ENCODE measurements around the gene CCDC117.

The CCDC117 gene

GRCh38 chr22:28783786-28784671 lies 11.5 kb downstream of the CCDC117 start:
- TF ChIP-seq FOXK2 (IDR thresholded peaks at IDR 0.05) (no peak), ZNF384 (IDR thresholded peaks at IDR 0.05) (no peak)
- ChIA-PET CTCF (interaction anchor here (0.5 to 1.6 kb wide), 3 partner anchors 10 to 192 kb away, joined by 3 to 5 read pairs (median 3); no protein-coding TSS in a partner anchor), POLR2A (interaction anchor here (0.8 to 3.6 kb wide), 4 partner anchors 10 to 167 kb away, joined by 3 to 23 read pairs (median 8); partner anchors contain the start of gene XBP1)
- no peak for DNase-seq (ENCODE audit: extremely low spot score)

GRCh38 chr22:28788601-28789000 lies 16.1 kb downstream of the CCDC117 start:
- CTCF ChIA-PET, result interaction anchor here (0.8 kb wide), 1 partner anchor 23 kb away, joined by 3 read pairs; no protein-coding TSS in a partner anchor
- no peak for TF ChIP-seq ARNT (IDR thresholded peaks at IDR 0.05)
- no peak for TF ChIP-seq LEF1 (IDR thresholded peaks at IDR 0.05; ENCODE audit: borderline replicate concordance)
- TF ChIP-seq SP1 (IDR thresholded peaks at IDR 0.05), result no peak
- no peak for TF ChIP-seq L3MBTL2 (conservative IDR thresholded peaks at IDR 0.05)
- TF ChIP-seq ZNF384 (IDR thresholded peaks at IDR 0.05), result no peak
- no peak for TF ChIP-seq ELF4 (IDR thresholded peaks at IDR 0.05)
- TF ChIP-seq NFRKB (IDR thresholded peaks at IDR 0.05), result no peak
- no peak for TF ChIP-seq BHLHE40 (IDR thresholded peaks at IDR 0.05; ENCODE audit: borderline replicate concordance)
- no peak for TF ChIP-seq FOXA1 (IDR thresholded peaks at IDR 0.05)
- no peak for TF ChIP-seq FOXK2 (IDR thresholded peaks at IDR 0.05)
- TF ChIP-seq TARDBP (IDR thresholded peaks at IDR 0.05), result no peak
- no peak for TF ChIP-seq CTBP1 (IDR thresholded peaks at IDR 0.05; ENCODE audit: borderline replicate concordance)
- TF ChIP-seq PKNOX1 (IDR thresholded peaks at IDR 0.05), result no peak
- TF ChIP-seq FOXM1 (IDR thresholded peaks at IDR 0.05; ENCODE audit: borderline replicate concordance), result no peak
- TF ChIP-seq HDGF (IDR thresholded peaks at IDR 0.05; ENCODE audit: borderline replicate concordance), result no peak
- no peak for TF ChIP-seq SUZ12 (IDR thresholded peaks at IDR 0.05)
- POLR2A ChIA-PET, result interaction anchor here (0.6 to 3.2 kb wide), 2 partner anchors 12 to 117 kb away, joined by 3 to 19 read pairs; partner anchors contain the start of gene XBP1
- DNase-seq (ENCODE audit: extremely low spot score), result no peak

GRCh38 chr22:28791124-28791523 lies 18.6 kb downstream of the CCDC117 start:
- TF ChIP-seq PKNOX1 (IDR thresholded peaks at IDR 0.05) (no peak), ZNF384 (IDR thresholded peaks at IDR 0.05) (no peak), SUZ12 (IDR thresholded peaks at IDR 0.05) (no peak), TARDBP (IDR thresholded peaks at IDR 0.05) (no peak), SP1 (IDR thresholded peaks at IDR 0.05) (no peak), ARNT (IDR thresholded peaks at IDR 0.05) (no peak), LEF1 (IDR thresholded peaks at IDR 0.05; ENCODE audit: borderline replicate concordance) (no peak), L3MBTL2 (conservative IDR thresholded peaks at IDR 0.05) (no peak), CTBP1 (IDR thresholded peaks at IDR 0.05; ENCODE audit: borderline replicate concordance) (no peak)
- ChIA-PET POLR2A (interaction anchor here (1.3 kb wide), 1 partner anchor 9 kb away, joined by 11 read pairs; the partner anchor contains the start of gene XBP1), CTCF (no interaction called here)
- DNase-seq (ENCODE audit: extremely low spot score), result no peak

- CTCF ChIA-PET, result interaction anchor here (0.6 kb wide), 2 partner anchors 20 to 59 kb away, joined by 3 read pairs; no protein-coding TSS in a partner anchor
- no peak for DNase-seq (ENCODE audit: extremely low spot score)
- POLR2A ChIA-PET, result interaction anchor here (0.7 to 1.4 kb wide), 3 partner anchors 8 to 29 kb away, joined by 3 read pairs; partner anchors contain the start of gene XBP1
- TF ChIP-seq PKNOX1 (IDR thresholded peaks at IDR 0.05), result no peak
- no peak for TF ChIP-seq SUZ12 (IDR thresholded peaks at IDR 0.05)
- TF ChIP-seq ARNT (IDR thresholded peaks at IDR 0.05), result no peak
- TF ChIP-seq BHLHE40 (IDR thresholded peaks at IDR 0.05; ENCODE audit: borderline replicate concordance), result no peak
- no peak for TF ChIP-seq NFRKB (IDR thresholded peaks at IDR 0.05)
- no peak for TF ChIP-seq SP1 (IDR thresholded peaks at IDR 0.05)
Observed at GRCh38 chr22:28791841-28792490, 19.5 kb downstream of the CCDC117 start.

GRCh38 chr22:28792491-28793383 lies 20.2 kb downstream of the CCDC117 start:
- POLR2A ChIA-PET, result interaction anchor here (0.7 to 3.2 kb wide), 4 partner anchors 8 to 28 kb away, joined by 3 to 13 read pairs (median 3); partner anchors contain the start of gene XBP1
- CTCF ChIA-PET, result interaction anchor here (0.6 kb wide), 1 partner anchor 19 kb away, joined by 3 read pairs; no protein-coding TSS in a partner anchor
- TF ChIP-seq FOXA1 (IDR thresholded peaks at IDR 0.05), result no peak
- no peak for TF ChIP-seq ARNT (IDR thresholded peaks at IDR 0.05)
- no peak for TF ChIP-seq FOXK2 (IDR thresholded peaks at IDR 0.05)
- TF ChIP-seq TARDBP (IDR thresholded peaks at IDR 0.05), result no peak
- no peak for TF ChIP-seq LEF1 (IDR thresholded peaks at IDR 0.05; ENCODE audit: borderline replicate concordance)
- no peak for TF ChIP-seq BHLHE40 (IDR thresholded peaks at IDR 0.05; ENCODE audit: borderline replicate concordance)
- no peak for TF ChIP-seq CTBP1 (IDR thresholded peaks at IDR 0.05; ENCODE audit: borderline replicate concordance)
- TF ChIP-seq SP1 (IDR thresholded peaks at IDR 0.05), result no peak
- TF ChIP-seq FOXM1 (IDR thresholded peaks at IDR 0.05; ENCODE audit: borderline replicate concordance), result no peak
- no peak for TF ChIP-seq PKNOX1 (IDR thresholded peaks at IDR 0.05)
- no peak for TF ChIP-seq HDGF (IDR thresholded peaks at IDR 0.05; ENCODE audit: borderline replicate concordance)
- no peak for TF ChIP-seq ZNF384 (IDR thresholded peaks at IDR 0.05)
- no peak for TF ChIP-seq ELF4 (IDR thresholded peaks at IDR 0.05)
- DNase-seq (ENCODE audit: extremely low spot score), result no peak

All from HEK293T (cell line).